GM12891 (cell line): ENCODE results near the gene CXCR5.
A peak's percentile ranks its signal among the peaks of the same experiment; 100 is the strongest.

Experiments
- DNase-seq: peaks from one replicate; pipeline ENCODE4 v3.0.0; 2011; ENCODE audit warnings: low spot score; ENCODE audit not compliant: insufficient read length
- FAIRE-seq: peaks from 2 replicates; lab custom pipeline; 2011; peaks lifted over from hg19 to GRCh38; lab: Jason Lieb, UNC
- PAX5 ChIP-seq: IDR thresholded peaks from 2 replicates; pipeline ENCODE4 v1.6.1; 2011; ENCODE audit warnings: low read length, moderate library complexity, mild to moderate bottlenecking; ENCODE audit not compliant: insufficient read depth, severe bottlenecking
- POLR2A ChIP-seq: IDR thresholded peaks from 2 replicates; pipeline ENCODE4 v1.6.1; 2011; ENCODE audit warnings: low read depth, low read length, control low read depth
- POLR2AphosphoS5 ChIP-seq: IDR thresholded peaks from 2 replicates; pipeline ENCODE4 v1.6.1; 2011; ENCODE audit warnings: low read depth, low read length, control low read depth
- POU2F2 ChIP-seq: IDR thresholded peaks from 2 replicates; pipeline ENCODE4 v1.6.1; 2011; ENCODE audit warnings: low read depth, mild to moderate bottlenecking, control low read depth, low read length, moderate library complexity
- SPI1 ChIP-seq: IDR thresholded peaks from 2 replicates; pipeline ENCODE4 v1.6.1; 2011; ENCODE audit warnings: low read depth, low read length, control low read depth
- TAF1 ChIP-seq: IDR thresholded peaks from 2 replicates; pipeline ENCODE4 v1.6.1; 2011; ENCODE audit warnings: low read depth, low read length, control low read depth

CXCR5 gene

DNA sequence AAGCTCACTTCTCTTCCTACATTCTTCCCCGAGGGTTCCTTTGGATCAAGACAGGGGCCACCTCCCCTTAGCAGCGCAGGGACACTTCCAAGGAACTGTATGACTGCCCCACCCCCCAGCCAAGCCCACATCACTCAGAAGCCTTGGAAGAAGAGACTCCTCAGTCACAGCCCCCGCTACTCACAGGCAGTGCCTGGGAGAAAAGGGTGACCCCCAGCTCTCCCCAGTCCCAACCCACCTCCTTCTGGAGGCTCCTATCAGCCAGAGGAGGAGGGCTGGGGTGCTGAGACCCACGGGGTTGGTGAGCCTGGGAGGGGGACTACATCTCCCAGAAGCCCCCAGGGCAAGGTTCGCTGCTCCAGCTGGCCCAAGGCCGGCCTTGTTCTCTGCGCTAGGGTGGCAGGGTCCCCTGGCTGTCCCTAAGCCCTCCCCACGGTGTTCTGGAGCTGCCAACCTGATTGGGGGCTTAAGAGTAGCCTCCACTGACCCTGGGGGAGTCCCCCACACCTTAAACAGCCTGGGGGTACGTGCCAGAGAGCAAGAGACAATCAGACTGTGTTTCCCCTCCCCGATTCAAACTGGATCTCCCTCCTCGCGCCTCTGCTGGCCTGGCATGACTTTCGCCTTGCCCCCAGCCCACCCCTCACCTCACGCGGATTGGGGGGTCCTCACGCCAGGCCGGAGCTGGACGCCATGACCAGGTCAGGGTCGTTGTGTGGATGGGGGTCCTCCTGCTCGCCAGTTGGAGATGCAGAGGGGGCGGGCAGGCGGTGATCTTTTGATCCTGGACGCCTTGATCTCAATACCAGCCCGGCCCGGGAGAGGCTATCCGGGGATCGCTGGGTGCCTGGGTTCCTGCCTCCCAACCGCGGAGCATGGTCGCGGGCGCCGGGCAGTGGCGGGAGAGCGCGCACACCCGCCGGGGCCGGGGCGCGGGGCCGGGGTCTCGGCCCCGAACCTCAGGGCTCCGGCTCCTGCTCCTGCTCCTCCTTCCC is 41.2 kb downstream of the CXCR5 start:
- peak; percentile 81 for FAIRE-seq
- TF ChIP-seq SPI1 (no peak), TAF1 (no peak), POLR2A (no peak), POLR2AphosphoS5 (no peak), POU2F2 (no peak), PAX5 (peak; percentile 67)
- DNase-seq, result peak; percentile 84

DNA sequence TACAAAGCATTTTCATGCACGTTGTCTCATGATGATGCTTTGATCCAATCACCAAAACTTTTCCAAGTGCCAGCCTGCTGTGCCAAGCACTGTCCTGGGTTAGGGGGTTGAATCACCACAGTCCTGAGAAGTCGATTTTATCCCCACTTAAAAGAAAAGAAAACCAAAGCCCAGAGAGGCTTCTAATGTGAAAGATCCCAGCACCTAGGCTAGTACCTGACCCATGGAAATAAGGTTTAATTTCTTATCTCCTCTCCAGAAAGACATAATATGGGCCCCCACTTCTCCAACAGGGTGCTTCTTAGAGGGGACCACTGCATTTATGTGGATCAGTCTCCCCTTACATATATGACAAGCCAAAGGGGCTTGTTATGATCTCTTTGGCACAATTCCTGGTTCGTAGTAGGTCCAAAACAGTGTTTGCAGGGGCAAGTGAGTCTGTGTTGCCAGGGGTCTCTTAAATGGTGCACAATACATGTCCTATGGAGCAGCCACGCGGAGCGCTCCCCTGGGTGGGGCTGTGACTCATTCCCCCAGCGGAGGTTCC is 43.9 kb downstream of the CXCR5 start:
- DNase-seq, result no peak
- FAIRE-seq, result no peak
- TF ChIP-seq POLR2AphosphoS5 (no peak), SPI1 (no peak), POU2F2 (no peak), PAX5 (no peak), POLR2A (no peak), TAF1 (no peak)

DNA sequence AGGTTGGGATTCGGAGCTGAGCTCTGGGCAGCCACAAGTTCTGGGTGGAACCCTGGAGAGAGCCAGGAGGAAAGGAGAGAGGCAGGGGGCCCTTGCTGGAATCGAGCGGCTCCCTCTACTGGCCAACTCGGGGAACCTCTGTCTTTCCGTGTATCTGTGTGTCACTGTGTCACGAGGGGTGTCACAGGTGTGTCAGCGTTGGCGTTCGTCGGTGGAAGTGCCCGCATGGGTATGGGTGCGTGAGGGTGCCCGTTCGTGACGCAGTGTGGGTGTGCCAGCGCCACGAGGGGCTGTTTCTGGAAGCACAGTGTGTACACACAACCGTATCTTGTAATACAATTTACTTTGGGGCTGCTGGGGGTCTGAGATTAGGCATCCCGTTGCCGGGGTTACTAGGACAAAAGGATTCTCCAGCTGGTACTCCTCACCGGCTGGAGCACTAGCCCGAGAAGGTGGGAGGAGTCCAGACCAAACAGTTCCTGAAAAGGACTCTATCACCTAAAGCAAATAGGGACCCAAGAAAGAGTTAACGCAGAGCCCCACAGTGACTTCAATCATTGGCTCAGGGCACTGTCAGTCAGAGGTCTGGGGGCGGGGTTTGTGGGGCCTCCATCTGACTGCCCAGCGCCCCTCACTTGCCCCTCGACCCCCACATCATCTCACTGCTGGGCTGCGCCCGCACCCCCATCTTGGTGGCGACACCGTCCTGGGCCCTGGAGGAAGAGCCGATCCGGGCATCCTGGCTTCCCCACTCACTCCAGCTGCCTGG is 44.6 kb downstream of the CXCR5 start:
- peak; percentile 79 for DNase-seq
- TF ChIP-seq SPI1 (no peak), TAF1 (peak; percentile 22; the same call in 1 of the 2 replicates)
- FAIRE-seq, result peak; percentile 92

DNA sequence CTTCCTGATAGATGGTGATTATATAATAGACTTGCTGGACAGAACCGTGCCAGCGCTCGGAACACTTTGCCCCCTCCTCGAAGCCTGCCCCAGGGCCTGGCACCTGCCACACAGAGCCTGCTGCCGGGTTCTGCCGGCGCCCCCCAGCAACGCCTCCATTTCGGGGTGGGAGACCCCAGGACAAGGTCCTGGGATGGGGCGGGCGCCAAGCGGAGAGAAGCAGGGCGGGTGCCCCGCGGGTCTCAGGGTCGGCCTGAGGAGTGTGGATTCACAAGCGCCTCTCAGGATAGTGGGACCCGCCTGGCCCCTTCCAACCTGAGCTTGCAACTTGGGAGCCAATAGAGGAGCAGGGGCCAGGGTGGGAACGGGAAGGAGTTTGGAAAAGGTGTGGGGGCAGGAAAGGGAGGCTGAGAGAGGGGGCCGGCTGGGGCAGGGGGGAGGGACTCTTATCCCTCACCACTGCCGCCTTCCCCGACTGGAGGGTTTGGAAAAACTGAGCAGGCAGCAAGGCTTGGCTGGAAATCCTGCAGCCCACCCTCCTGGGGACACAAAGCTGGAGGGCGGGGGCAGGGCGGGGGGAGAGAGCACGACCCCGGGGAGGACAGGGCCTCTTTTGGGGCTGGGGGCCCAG is 45.3 kb downstream of the CXCR5 start:
- FAIRE-seq (no peak), DNase-seq (no peak)

DNA sequence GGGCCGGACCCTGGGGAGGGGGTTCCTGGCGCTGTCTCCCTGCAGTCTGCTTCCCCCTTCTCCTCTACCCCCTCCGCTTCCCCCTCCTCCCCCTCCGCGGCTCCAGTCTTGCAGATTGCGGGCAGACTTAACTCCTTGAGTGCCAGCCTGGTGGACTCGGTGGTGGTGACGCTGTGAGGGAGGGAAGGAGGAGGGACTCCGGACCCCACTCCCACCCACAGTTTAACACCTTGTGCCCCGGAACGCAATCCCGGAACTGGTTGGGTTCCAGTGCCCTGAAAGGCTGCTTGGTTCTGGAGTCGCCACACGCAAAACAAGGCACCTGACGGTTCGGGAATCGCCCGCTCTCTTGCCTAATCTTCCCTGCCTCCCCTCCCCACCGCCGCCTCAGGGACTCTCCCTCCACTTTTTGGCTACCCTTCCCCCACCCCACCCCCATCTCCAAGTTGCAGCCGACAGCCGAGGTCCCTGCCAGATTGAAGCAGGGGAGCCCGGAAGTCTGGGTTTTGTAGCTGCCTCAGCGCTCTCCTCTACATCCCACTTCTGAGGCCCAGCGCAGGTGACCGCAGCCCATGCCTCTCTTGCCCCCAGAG is 45.9 kb downstream of the CXCR5 start:
- TF ChIP-seq PAX5 (no peak), POLR2A (no peak), POU2F2 (no peak), TAF1 (no peak), POLR2AphosphoS5 (no peak), SPI1 (no peak)
- peak; percentile 41 for FAIRE-seq
- no peak for DNase-seq

More for the DNA sequence above, 45.3 kb downstream of the CXCR5 start:
- TF ChIP-seq POLR2A (no peak), PAX5 (no peak), POU2F2 (no peak), SPI1 (no peak), TAF1 (no peak), POLR2AphosphoS5 (no peak)

DNA sequence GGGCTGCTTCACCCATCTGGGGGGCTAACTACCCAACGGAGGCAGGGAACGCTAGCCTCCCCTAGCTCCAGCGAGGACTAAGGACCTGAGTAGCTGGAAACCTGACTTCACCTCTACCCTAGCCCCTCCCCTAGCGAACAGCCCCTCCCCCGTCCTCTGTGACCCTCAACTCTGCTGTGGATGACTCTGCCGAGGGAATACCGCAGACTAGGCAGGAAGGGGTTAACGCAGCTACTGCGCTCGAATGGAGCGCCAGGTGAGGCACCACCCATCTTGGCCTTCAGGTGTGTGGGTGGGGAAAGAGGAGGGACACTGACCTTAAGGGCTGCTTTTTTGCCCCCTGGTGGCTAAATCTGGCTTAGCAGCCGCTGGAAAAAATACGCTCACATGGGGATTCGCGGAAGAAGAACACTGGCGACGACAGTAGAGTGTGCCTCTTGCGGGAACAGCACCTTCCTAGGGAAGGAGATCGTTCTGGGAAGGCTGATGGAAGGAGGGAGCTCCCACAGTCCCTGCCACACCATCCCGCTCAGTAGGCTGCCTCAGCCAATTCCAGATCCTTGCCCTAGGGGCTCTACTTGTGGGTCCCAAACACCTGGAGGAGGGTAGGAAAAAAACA is 46.5 kb downstream of the CXCR5 start:
- no peak for TF ChIP-seq POLR2AphosphoS5
- peak; percentile 33; the same call in 1 of the 2 replicates for TF ChIP-seq POU2F2
- DNase-seq (peak; percentile 65), FAIRE-seq (peak; percentile 89)

DNA sequence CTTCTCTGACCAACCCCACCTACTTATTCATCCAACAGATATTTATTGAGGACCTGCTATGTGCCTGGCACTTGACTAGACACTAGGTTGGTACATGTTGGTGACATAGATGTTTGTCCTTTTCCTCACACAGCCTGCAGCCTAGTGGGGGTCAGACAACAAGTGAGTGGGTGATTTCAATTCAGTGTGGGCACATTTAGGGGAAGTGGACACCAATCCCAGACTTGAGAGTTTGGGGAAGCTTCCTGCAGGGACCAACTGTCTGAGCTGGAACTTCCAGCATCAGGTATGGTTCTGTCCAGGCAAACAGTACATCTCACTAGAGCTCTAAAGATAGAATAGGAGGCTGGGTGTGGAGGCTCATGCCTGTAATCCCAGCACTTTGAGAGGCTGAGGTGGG is 47.9 kb downstream of the CXCR5 start:
- no peak for FAIRE-seq

DNA sequence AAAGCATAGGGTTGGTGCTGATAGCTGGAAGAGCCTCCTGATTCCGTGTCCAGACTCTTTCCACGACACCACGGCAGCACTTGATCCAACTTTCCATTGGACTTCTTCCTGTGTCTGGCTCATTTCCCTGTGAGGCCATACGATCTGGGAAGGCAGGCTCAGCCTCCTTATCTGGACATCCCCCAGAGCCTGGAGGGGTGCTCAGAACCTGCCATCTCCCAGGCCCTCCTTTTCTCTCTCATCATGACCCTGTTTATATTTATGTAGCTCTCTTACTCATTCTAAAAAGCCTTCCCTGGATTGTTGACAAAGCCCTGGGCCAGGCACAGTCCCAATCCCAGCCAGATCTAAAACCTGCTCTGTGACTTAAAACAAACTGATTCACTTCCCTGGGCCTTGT is 49.8 kb downstream of the CXCR5 start:
- no peak for DNase-seq
- no peak for TF ChIP-seq SPI1
- no peak for TF ChIP-seq PAX5
- TF ChIP-seq POLR2AphosphoS5, result no peak
- TF ChIP-seq TAF1, result no peak
- no peak for TF ChIP-seq POLR2A
- no peak for TF ChIP-seq POU2F2
- no peak for FAIRE-seq

More for the DNA sequence above, 47.9 kb downstream of the CXCR5 start:
- no peak for DNase-seq
- no peak for TF ChIP-seq PAX5
- TF ChIP-seq SPI1, result no peak
- TF ChIP-seq POLR2A, result no peak
- no peak for TF ChIP-seq TAF1
- no peak for TF ChIP-seq POU2F2
- TF ChIP-seq POLR2AphosphoS5, result no peak

DNA sequence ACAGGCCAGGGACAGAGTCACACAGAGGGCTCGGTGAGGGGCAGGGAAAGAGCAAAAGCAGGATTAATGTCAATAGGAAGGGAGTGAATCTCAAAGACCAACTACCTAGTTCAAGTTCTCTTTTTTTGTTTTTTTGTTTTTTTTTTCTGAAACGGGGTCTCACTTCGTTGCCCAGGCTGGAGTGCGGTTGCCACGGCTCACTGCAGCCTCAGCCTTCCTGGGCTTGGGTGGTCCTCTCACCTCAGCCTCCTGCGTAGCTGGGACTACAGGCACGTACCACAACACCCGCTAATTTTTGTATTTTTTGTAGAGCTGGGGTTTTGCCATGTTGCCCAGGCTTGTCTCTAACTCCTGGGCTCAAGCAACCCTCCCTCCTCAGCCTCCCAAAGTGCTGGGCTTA is 51.7 kb downstream of the CXCR5 start:
- no peak for TF ChIP-seq POLR2AphosphoS5
- TF ChIP-seq POLR2A, result no peak
- no peak for TF ChIP-seq SPI1
- TF ChIP-seq POU2F2, result no peak
- TF ChIP-seq PAX5, result no peak
- TF ChIP-seq TAF1, result no peak
- FAIRE-seq, result no peak

More for the DNA sequence above, 51.7 kb downstream of the CXCR5 start:
- no peak for DNase-seq
